HepG2 (cell line): ENCODE data around the gene ACAN. TPM values are rescaled to one million over a fixed set of nuclear protein-coding genes. Genes with fewer than 3 reads are reported as not detected.

ENCODE experiments used
- ATAC-seq: fragments of 200-7000 bp; cut with Tn5 transposase; 3 replicates; pipeline ENCODE4 v1.9.1; 2020; ENCODE audit warnings: mild to moderate bottlenecking, moderate library complexity
- BruUV-seq: library from RNA; stranded (reverse); fragments of 400-500 nt; replicated peaks from 2 replicates; lab custom pipeline; 2021; lab: Mats Ljungman, UMichigan
- CTCF ChIA-PET: fragments of 300-600 bp; formaldehyde crosslinking; extraction: SDS; loops from one replicate; lab custom pipeline; 2021; ENCODE audit warnings: low total read pairs, inconsistent platforms, low intra/inter-chr PET ratio; lab: Yijun Ruan, JAX
- POLR2A ChIA-PET: fragments of 350-600 bp; sonication (Branson Sonifier 250); formaldehyde crosslinking; loops from one replicate; lab custom pipeline; 2020; ENCODE audit warnings: antibody characterized with exemption, inconsistent platforms; lab: Yijun Ruan, JAX
- DNase-seq: peaks from one replicate; pipeline ENCODE4 v3.0.0-alpha.2; 2015; ENCODE audit warnings: low spot score
- FAIRE-seq: peaks from 3 replicates; lab custom pipeline; 2011; peaks lifted over from hg19 to GRCh38; lab: Jason Lieb, UNC
- H2AFZ ChIP-seq: one replicate; pipeline ENCODE4 v1.6.1; 2011; ENCODE audit warnings: low read length, inconsistent platforms
- H3K27ac ChIP-seq: fragments of 300-600 bp; 3 replicates; pipeline ENCODE4 v1.8.0; 2011; ENCODE audit warnings: mixed run types, mild to moderate bottlenecking, mixed read lengths, low read length, inconsistent platforms; ENCODE audit not compliant: insufficient read depth; ENCODE audit errors: extremely low read length
- H3K27me3 ChIP-seq, 2 experiments: fragments of 200-600 bp in 1 of 2; 2 replicates in 1 of 2; 3 replicates in 1 of 2; pipeline versions ENCODE4 v1.6.0 to v1.8.0; 2011; ENCODE audit warnings: low read length in 2 of 2, mild to moderate bottlenecking in 2 of 2, moderate library complexity in 2 of 2, inconsistent platforms in 1 of 2; ENCODE audit not compliant: insufficient read depth in 2 of 2, control insufficient read depth in 1 of 2
- H3K36me3 ChIP-seq, 2 experiments: fragments of 200-600 bp in 1 of 2; replicated peaks in 1 of 2; 2 replicates in 1 of 2; 3 replicates in 1 of 2; pipeline versions ENCODE4 v1.5.1 to v1.8.0; 2011; ENCODE audit warnings: low read length in 2 of 2, inconsistent platforms in 1 of 2; ENCODE audit not compliant: insufficient read depth in 2 of 2, control insufficient read depth in 1 of 2
- H3K4me1 ChIP-seq: 2 replicates; pipeline ENCODE4 v1.5.1; 2012; ENCODE audit warnings: low read length, inconsistent platforms; ENCODE audit not compliant: insufficient read depth
- H3K4me2 ChIP-seq: 2 replicates; pipeline ENCODE4 v1.6.0; 2011; ENCODE audit warnings: low read depth, low read length, inconsistent platforms
- H3K4me3 ChIP-seq, 3 experiments: fragments of 200-600 bp in 1 of 3; sonication (generic), shearing (Covaris generic) in 1 of 3; replicated peaks in 1 of 3; 2 replicates each; pipeline ENCODE4 v1.5.1; 2011 to 2016; ENCODE audit warnings: low read length in 3 of 3, inconsistent platforms in 2 of 3, low read depth in 2 of 3, mild to moderate bottlenecking in 2 of 3, control low read depth in 1 of 3, mixed read lengths in 1 of 3; ENCODE audit not compliant: insufficient read depth in 1 of 3
- H3K79me2 ChIP-seq: one replicate; pipeline ENCODE4 v1.6.1; 2011; ENCODE audit warnings: low read length, inconsistent platforms; ENCODE audit not compliant: insufficient read depth
- H3K9ac ChIP-seq: 2 replicates; pipeline ENCODE4 v1.6.0; 2011; ENCODE audit warnings: mild to moderate bottlenecking, low read depth, low read length, inconsistent platforms; ENCODE audit not compliant: insufficient read depth
- H3K9me3 ChIP-seq: 2 replicates; pipeline ENCODE4 v1.5.1; 2012; ENCODE audit warnings: mild to moderate bottlenecking, low read length
- H4K20me1 ChIP-seq: 2 replicates; pipeline ENCODE4 v1.6.0; 2011; ENCODE audit warnings: inconsistent platforms, mild to moderate bottlenecking, low read length, moderate library complexity; ENCODE audit not compliant: insufficient read depth
- ARNTL ChIP-seq: sonication (generic); formaldehyde crosslinking; IDR thresholded peaks from 2 replicates; pipeline ENCODE4 v1.4.0; 2020; ENCODE audit warnings: mild to moderate bottlenecking, missing genetic modification reagents
- ATRX ChIP-seq: sonication (generic); formaldehyde crosslinking; IDR thresholded peaks from 2 replicates; pipeline ENCODE4 v1.4.0; 2020; ENCODE audit warnings: missing genetic modification reagents, borderline replicate concordance
- HMG20A ChIP-seq: IDR thresholded peaks from 2 replicates; pipeline ENCODE4 v1.6.1; 2016; ENCODE audit warnings: borderline replicate concordance
- HOXA9 ChIP-seq: sonication (generic); formaldehyde crosslinking; IDR thresholded peaks from 2 replicates; pipeline ENCODE4 v1.8.1; 2022; ENCODE audit warnings: missing genetic modification reagents, mild to moderate bottlenecking, moderate library complexity, borderline replicate concordance
- SAP130 ChIP-seq: IDR thresholded peaks from 2 replicates; pipeline ENCODE4 v1.6.1; 2016; ENCODE audit warnings: low read depth
- ZNF251 ChIP-seq: sonication (generic); formaldehyde crosslinking; IDR thresholded peaks from 2 replicates; pipeline ENCODE4 v1.9.0; 2021; ENCODE audit warnings: mild to moderate bottlenecking, missing genetic modification reagents
- ZNF264 ChIP-seq: sonication (generic); formaldehyde crosslinking; IDR thresholded peaks from 2 replicates; pipeline ENCODE4 v1.4.0; 2020; ENCODE audit warnings: missing genetic modification reagents
- ZNF350 ChIP-seq: sonication (generic); formaldehyde crosslinking; IDR thresholded peaks from 2 replicates; pipeline ENCODE4 v1.4.0; 2020; ENCODE audit warnings: mild to moderate bottlenecking, low read depth, missing genetic modification reagents, borderline replicate concordance
- ZNF44 ChIP-seq: sonication (generic); formaldehyde crosslinking; IDR thresholded peaks from 2 replicates; pipeline ENCODE4 v1.5.1; 2020; ENCODE audit warnings: mild to moderate bottlenecking, missing genetic modification reagents
- WGBS: methylation state at CpG from one replicate; pipeline ENCODE4 v1.1.6; 2017; ENCODE audit warnings: low lambda C conversion rate; 5-methylcytosine and 5-hydroxymethylcytosine counted together
- in situ Hi-C: cut with HindIII; loops from 2 replicates; pipeline ENCODE4 v1.10.0; 2017; ENCODE audit warnings: low pct_unique_long_range_greater_than_20kb; ENCODE audit not compliant: extremely low pct_ligation_motif_present
- intact Hi-C: fragments of 100-400 bp; cut with micrococcal nuclease; formaldehyde crosslinking; loops from one replicate; pipeline ENCODE4 v1.10.0; 2022; ENCODE audit not compliant: unreplicated experiment
- polyA plus RNA-seq, 8 experiments: library from polyadenylated mRNA; depleted of rRNA in 3 of 8; stranded (reverse) in 7 of 8; unstranded in 1 of 8; fragments of >200 nt; fragmentation: Illumina TruSeq in 4 of 8; extraction: Trizol in 4 of 8; gene quantifications; 2 replicates each; pipeline versions ENCODE4 v1.2.1 to v1.2.3, GENCODE V29; 2011 to 2016; ENCODE audit warnings: low read depth in 4 of 8, missing spikeins in 1 of 8, mixed read lengths in 1 of 8; ENCODE audit not compliant: insufficient read depth in 1 of 8
- total RNA-seq, 5 experiments: library from RNA; depleted of rRNA; stranded (reverse); fragments of >200 nt; fragmentation: Illumina TruSeq; extraction: Trizol; gene quantifications; 2 replicates each; pipeline ENCODE4 v1.2.3, GENCODE V29; 2016; ENCODE audit warnings: low read depth in 1 of 5
- TF ChIP-seq, protein P1 (sequence below): sonication (generic); formaldehyde crosslinking; IDR thresholded peaks from 2 replicates; pipeline ENCODE4 v1.5.0; 2020; ENCODE audit warnings: missing genetic modification reagents
- TF ChIP-seq, protein P2 (sequence below), 2 experiments: sonication (generic) in 1 of 2; formaldehyde crosslinking in 1 of 2; IDR thresholded peaks; 2 replicates each; pipeline versions ENCODE4 v1.5.1 to v1.6.1; 2011 to 2020; ENCODE audit warnings: borderline replicate concordance in 1 of 2, low read depth in 1 of 2, low read length in 1 of 2, mild to moderate bottlenecking in 1 of 2, missing genetic modification reagents in 1 of 2, moderate library complexity in 1 of 2
- TF ChIP-seq, protein P3 (sequence below): sonication (generic); formaldehyde crosslinking; IDR thresholded peaks from 2 replicates; pipeline ENCODE4 v1.8.0; 2022; ENCODE audit warnings: mild to moderate bottlenecking, missing genetic modification reagents; ENCODE audit not compliant: insufficient replicate concordance
- TF ChIP-seq, protein P4 (sequence below): sonication (generic); formaldehyde crosslinking; IDR thresholded peaks from 2 replicates; pipeline ENCODE4 v1.5.0; 2020; ENCODE audit warnings: missing genetic modification reagents

The ACAN gene
- total and polyA plus RNA-seq, 2 of the 13 experiments (the other 11 are each of a cell fraction or from before 2014, with no cell fraction given), result not detected

DNA sequence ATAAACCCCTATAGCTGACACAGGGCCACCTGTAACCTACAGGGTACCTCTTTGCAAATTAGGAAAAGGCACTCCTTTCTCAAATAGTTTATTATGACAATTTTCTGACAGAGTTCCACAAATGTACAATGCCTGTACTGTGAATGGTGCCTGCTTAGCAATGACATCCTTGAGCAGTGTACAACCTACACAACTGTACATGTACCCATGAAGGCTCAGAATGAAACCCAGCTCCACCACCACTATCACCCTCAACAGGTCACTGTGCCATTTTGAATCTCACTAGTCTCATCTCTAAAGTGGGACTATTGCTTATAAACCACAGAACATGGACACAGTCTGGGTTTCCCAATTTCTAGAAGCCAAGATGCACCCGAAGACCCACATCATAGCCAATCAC, 102.9 kb downstream of the ACAN start:
- Histone ChIP-seq H3K27me3 (no peaks in the 10 kb centered on the region), H3K9ac (no peak overlapping the region), H3K9me3 (no peaks in the 10 kb centered on the region), H2AFZ (no peak overlapping the region), H3K36me3 (no peaks in the 10 kb centered on the region), H3K27ac (no peak overlapping the region), H3K4me1 (peaks cover 10% of the 10 kb centered on the region), H3K4me2 (no peak overlapping the region), H3K4me3 (no peak overlapping the region), H4K20me1 (0 out of 2 replicates have a peak, but pooled peaks cover 3% of the 10 kb centered on the region), H3K79me2 (no peaks in the 10 kb centered on the region)
- CTCF ChIA-PET, result no interaction called here
- DNase-seq (no peak), FAIRE-seq (no peak), ATAC-seq (no peak)
- POLR2A ChIA-PET, result no interaction called here
- in situ Hi-C loops (loop anchor here (10.0 kb wide), 1 partner anchor 269 kb away; no protein-coding TSS in a partner anchor), intact Hi-C loops (no loop called here)
- 78% methylated on average over 1 of the region's 1 CpG for WGBS
- BruUV-seq, result no TSS peak
- no peak for TF ChIP-seq ZNF251
- TF ChIP-seq ZNF44, result no peak
- TF ChIP-seq, protein P1, sequence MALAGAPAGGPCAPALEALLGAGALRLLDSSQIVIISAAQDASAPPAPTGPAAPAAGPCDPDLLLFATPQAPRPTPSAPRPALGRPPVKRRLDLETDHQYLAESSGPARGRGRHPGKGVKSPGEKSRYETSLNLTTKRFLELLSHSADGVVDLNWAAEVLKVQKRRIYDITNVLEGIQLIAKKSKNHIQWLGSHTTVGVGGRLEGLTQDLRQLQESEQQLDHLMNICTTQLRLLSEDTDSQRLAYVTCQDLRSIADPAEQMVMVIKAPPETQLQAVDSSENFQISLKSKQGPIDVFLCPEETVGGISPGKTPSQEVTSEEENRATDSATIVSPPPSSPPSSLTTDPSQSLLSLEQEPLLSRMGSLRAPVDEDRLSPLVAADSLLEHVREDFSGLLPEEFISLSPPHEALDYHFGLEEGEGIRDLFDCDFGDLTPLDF (CRISPR knock-in tag), result no peak

DNA sequence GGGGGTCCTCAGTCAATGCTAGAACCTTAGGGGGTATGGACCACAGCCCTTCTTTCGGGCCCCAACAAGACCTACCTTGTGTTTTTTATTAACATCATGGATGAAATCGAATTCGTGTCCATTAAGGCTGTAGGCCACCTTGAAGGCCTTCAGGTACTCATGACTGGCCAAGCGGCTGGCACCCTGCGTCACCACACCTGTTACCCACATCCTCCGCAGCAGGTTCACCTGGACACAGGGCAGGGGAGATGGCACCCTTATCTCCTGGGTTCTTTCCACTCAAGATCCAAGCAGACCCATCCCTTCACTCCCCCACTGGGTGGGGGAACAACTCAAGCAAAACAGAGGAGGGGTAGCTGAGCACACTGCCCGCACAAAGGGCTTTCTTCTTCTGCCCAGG, 103.3 kb downstream of the ACAN start:
- no peaks in the 10 kb centered on the region for H3K9me3 ChIP-seq
- no peak for DNase-seq
- no peak overlapping the region for H3K9ac ChIP-seq
- in situ Hi-C loops, result loop anchor here (10.0 kb wide), 1 partner anchor 268 kb away; no protein-coding TSS in a partner anchor
- no peak overlapping the region for H3K27ac ChIP-seq
- no peaks in the 10 kb centered on the region for H3K79me2 ChIP-seq
- H3K4me3 ChIP-seq, result no peak overlapping the region
- ChIA-PET CTCF (no interaction called here), POLR2A (no interaction called here)
- H3K4me1 ChIP-seq, result peaks cover 11% of the 10 kb centered on the region
- no peak overlapping the region for H2AFZ ChIP-seq
- intact Hi-C loops, result no loop called here
- no peaks in the 10 kb centered on the region for H3K36me3 ChIP-seq
- no TSS peak for BruUV-seq
- no peaks in the 10 kb centered on the region for H3K27me3 ChIP-seq
- ATAC-seq, result no peak
- FAIRE-seq, result no peak
- no peak overlapping the region for H3K4me2 ChIP-seq
- 81% methylated on average over 7 of the region's 7 CpGs for WGBS
- H4K20me1 ChIP-seq, result 0 out of 2 replicates have a peak, but pooled peaks cover 3% of the 10 kb centered on the region
- no peak for TF ChIP-seq ZNF350
- TF ChIP-seq ZNF264 (CRISPR knock-in tag), result no peak
- TF ChIP-seq ARNTL (CRISPR knock-in tag), result no peak
- TF ChIP-seq HOXA9 (CRISPR knock-in tag), result no peak
- TF ChIP-seq HMG20A (CRISPR knock-in tag), result no peak
- TF ChIP-seq, protein P2, sequence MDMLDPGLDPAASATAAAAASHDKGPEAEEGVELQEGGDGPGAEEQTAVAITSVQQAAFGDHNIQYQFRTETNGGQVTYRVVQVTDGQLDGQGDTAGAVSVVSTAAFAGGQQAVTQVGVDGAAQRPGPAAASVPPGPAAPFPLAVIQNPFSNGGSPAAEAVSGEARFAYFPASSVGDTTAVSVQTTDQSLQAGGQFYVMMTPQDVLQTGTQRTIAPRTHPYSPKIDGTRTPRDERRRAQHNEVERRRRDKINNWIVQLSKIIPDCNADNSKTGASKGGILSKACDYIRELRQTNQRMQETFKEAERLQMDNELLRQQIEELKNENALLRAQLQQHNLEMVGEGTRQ (IDR thresholded peaks at IDR 0.05; ENCODE audit: low read depth, low read length), result no peak
- TF ChIP-seq, protein P2 (CRISPR knock-in tag; IDR thresholded peaks at IDR 0.05; ENCODE audit: borderline replicate concordance), result no peak
- TF ChIP-seq, protein P3, sequence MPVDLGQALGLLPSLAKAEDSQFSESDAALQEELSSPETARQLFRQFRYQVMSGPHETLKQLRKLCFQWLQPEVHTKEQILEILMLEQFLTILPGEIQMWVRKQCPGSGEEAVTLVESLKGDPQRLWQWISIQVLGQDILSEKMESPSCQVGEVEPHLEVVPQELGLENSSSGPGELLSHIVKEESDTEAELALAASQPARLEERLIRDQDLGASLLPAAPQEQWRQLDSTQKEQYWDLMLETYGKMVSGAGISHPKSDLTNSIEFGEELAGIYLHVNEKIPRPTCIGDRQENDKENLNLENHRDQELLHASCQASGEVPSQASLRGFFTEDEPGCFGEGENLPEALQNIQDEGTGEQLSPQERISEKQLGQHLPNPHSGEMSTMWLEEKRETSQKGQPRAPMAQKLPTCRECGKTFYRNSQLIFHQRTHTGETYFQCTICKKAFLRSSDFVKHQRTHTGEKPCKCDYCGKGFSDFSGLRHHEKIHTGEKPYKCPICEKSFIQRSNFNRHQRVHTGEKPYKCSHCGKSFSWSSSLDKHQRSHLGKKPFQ (CRISPR knock-in tag), result no peak
- TF ChIP-seq SAP130, result no peak
- no peak for TF ChIP-seq ATRX (CRISPR knock-in tag)
- TF ChIP-seq, protein P4, sequence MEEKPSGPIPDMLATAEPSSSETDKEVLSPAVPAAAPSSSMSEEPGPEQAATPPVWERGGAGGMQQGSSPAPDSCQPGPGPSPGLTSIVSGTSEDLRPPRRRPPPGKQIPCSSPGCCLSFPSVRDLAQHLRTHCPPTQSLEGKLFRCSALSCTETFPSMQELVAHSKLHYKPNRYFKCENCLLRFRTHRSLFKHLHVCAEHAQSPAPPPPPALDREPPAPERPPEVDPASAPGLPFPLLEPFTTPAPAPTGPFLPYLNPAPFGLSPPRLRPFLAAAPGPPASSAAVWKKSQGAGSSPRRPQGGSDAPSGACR, result no peak
